ENCODE measurements around the gene TRIM28. TPM values are rescaled to one million over a fixed set of nuclear protein-coding genes. Genes with fewer than 3 reads are reported as not detected.
A peak's percentile ranks its signal among the peaks of the same experiment; 100 is the strongest.

Gene TRIM28
- total RNA-seq, 1 experiment from 2014 or later = 863 TPM

- CTCF ChIA-PET = no interaction called here
- intact Hi-C loops (cut with micrococcal nuclease; ENCODE audit: unreplicated experiment) = no loop called here
Observed at GRCh38 chr19:58549664-58550361, 5.9 kb downstream of the TRIM28 start.

GRCh38 chr19:58550362-58551122, 6.7 kb downstream of the TRIM28 start:
- Mint-ChIP-seq H3K4me1 (ENCODE audit: low read depth, unreplicated experiment) (peaks cover 35% of the 10 kb centered on the region), H3K9me3 (ENCODE audit: unreplicated experiment) (no peaks in the 10 kb centered on the region), H3K4me3 (ENCODE audit: unreplicated experiment) (peak overlapping the region; percentile 5), H3K27ac (ENCODE audit: unreplicated experiment) (no peak overlapping the region), H3K27me3 (ENCODE audit: insufficient read depth, unreplicated experiment) (no peaks in the 10 kb centered on the region), H3K36me3 (ENCODE audit: insufficient read depth, unreplicated experiment) (peaks cover 98% of the 10 kb centered on the region)
- CTCF ChIA-PET = no interaction called here
- no peak for TF ChIP-seq CTCF (IDR thresholded peaks at IDR 0.05; ENCODE audit: insufficient read depth in 1 of 2, low read depth in 1 of 2, low read length in 1 of 2, severe bottlenecking in 1 of 2, unreplicated experiment in 1 of 2)
- Histone ChIP-seq H3K27me3 (replicated peaks; ENCODE audit: control insufficient read depth, insufficient read depth, low read length) (no peaks in the 10 kb centered on the region), H3K4me1 (peaks cover 20% of the 10 kb centered on the region), H3K9me3 (no peaks in the 10 kb centered on the region), H3K36me3 (ENCODE audit: control insufficient read depth, insufficient read depth, low read length) (peaks cover 24% of the 10 kb centered on the region), H3K4me3 (ENCODE audit: low read depth, low read length) (no peak overlapping the region)
- POLR2A ChIA-PET = interaction anchor here (0.5 kb wide), 1 partner anchor 16 kb away, joined by 5 read pairs; no protein-coding TSS in a partner anchor
- intact Hi-C loops (cut with micrococcal nuclease; ENCODE audit: unreplicated experiment) = no loop called here
- no TSS peak for BruUV-seq (replicated peaks)
- DNase-seq = no peak

More at GRCh38 chr19:58549664-58550361, 5.9 kb downstream of the TRIM28 start:
- Mint-ChIP-seq H3K36me3 (ENCODE audit: insufficient read depth, unreplicated experiment) (peaks cover 98% of the 10 kb centered on the region), H3K4me1 (ENCODE audit: low read depth, unreplicated experiment) (peaks cover 36% of the 10 kb centered on the region), H3K9me3 (ENCODE audit: unreplicated experiment) (no peaks in the 10 kb centered on the region), H3K27ac (ENCODE audit: unreplicated experiment) (no peak overlapping the region), H3K27me3 (ENCODE audit: insufficient read depth, unreplicated experiment) (no peaks in the 10 kb centered on the region), H3K4me3 (ENCODE audit: unreplicated experiment) (no peak overlapping the region)
- Histone ChIP-seq H3K4me3 (ENCODE audit: low read depth, low read length) (no peak overlapping the region), H3K27me3 (replicated peaks; ENCODE audit: control insufficient read depth, insufficient read depth, low read length) (no peaks in the 10 kb centered on the region), H3K36me3 (ENCODE audit: control insufficient read depth, insufficient read depth, low read length) (peaks cover 23% of the 10 kb centered on the region), H3K9me3 (no peaks in the 10 kb centered on the region), H3K4me1 (peaks cover 16% of the 10 kb centered on the region)
- no TSS peak for BruUV-seq (replicated peaks)
- no peak for TF ChIP-seq CTCF (IDR thresholded peaks at IDR 0.05; ENCODE audit: insufficient read depth in 1 of 2, low read depth in 1 of 2, low read length in 1 of 2, severe bottlenecking in 1 of 2, unreplicated experiment in 1 of 2)
- POLR2A ChIA-PET = no interaction called here
- no peak for DNase-seq

GRCh38 chr19:58551123-58551497, 7.2 kb downstream of the TRIM28 start:
- H3K4me1 ChIP-seq = peaks cover 15% of the 10 kb centered on the region
- no peak overlapping the region for H3K4me3 ChIP-seq (ENCODE audit: low read depth, low read length)
- POLR2A ChIA-PET = interaction anchor here (0.5 to 0.9 kb wide), 2 partner anchors 12 to 17 kb away, joined by 4 to 5 read pairs; no protein-coding TSS in a partner anchor
- H3K36me3 ChIP-seq (ENCODE audit: control insufficient read depth, insufficient read depth, low read length) = peaks cover 23% of the 10 kb centered on the region
- Mint-ChIP-seq H3K36me3 (ENCODE audit: insufficient read depth, unreplicated experiment) (peaks cover 98% of the 10 kb centered on the region), H3K27ac (ENCODE audit: unreplicated experiment) (no peak overlapping the region), H3K27me3 (ENCODE audit: insufficient read depth, unreplicated experiment) (no peaks in the 10 kb centered on the region), H3K4me3 (ENCODE audit: unreplicated experiment) (peak overlapping the region; percentile 5), H3K4me1 (ENCODE audit: low read depth, unreplicated experiment) (peaks cover 29% of the 10 kb centered on the region), H3K9me3 (ENCODE audit: unreplicated experiment) (no peaks in the 10 kb centered on the region)
- no peak for TF ChIP-seq CTCF (IDR thresholded peaks at IDR 0.05; ENCODE audit: insufficient read depth in 1 of 2, low read depth in 1 of 2, low read length in 1 of 2, severe bottlenecking in 1 of 2, unreplicated experiment in 1 of 2)
- intact Hi-C loops (cut with micrococcal nuclease; ENCODE audit: unreplicated experiment) = no loop called here
- H3K9me3 ChIP-seq = no peaks in the 10 kb centered on the region
- CTCF ChIA-PET = no interaction called here
- DNase-seq = no peak
- no TSS peak for BruUV-seq (replicated peaks)
- H3K27me3 ChIP-seq (replicated peaks; ENCODE audit: control insufficient read depth, insufficient read depth, low read length) = no peaks in the 10 kb centered on the region
